ENCODE data around the gene ANKRD24. TPM values are rescaled to one million over a fixed set of nuclear protein-coding genes. Genes with fewer than 3 reads are reported as not detected.

The ANKRD24 gene
- total and polyA plus RNA-seq, 2 of the 13 experiments (the other 11 are each of a cell fraction or from before 2014, with no cell fraction given), result 0.13 to 0.24 TPM

DNA sequence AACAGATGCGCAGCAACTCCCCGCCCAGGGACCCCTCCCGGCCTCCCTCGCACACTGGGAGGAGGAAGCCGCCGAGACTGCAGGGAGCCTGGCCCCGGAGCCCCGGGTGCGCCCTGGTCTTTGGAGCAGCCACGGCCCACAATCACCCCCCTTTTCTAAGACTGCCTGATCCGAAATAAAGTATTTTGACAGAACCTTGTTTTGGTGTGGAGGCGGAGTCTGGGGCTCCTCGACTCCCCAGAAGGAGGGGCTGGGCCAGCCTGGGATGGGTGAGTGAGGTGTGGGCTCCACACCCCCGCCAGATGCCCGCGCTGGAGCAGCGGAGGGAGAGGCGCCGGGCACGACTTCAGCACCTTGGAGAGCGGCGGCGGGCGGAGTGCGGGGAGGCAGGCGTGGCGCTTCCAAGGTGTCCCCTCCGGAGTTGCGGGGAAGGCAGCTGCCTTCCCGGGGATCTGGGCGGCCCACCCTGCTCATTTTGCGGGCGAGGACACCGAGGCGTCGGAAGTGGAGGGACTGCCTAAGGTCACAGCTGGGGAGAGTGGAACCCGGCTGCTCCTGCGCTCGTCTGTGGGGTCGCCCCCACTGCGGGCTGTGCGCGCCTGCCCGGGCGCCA is 9.5 kb upstream of the ANKRD24 start (continued):
- TF ChIP-seq CREBL2 (CRISPR knock-in tag; IDR thresholded peaks at IDR 0.05; ENCODE audit: borderline replicate concordance) (no peak), HOXA9 (CRISPR knock-in tag; IDR thresholded peaks at IDR 0.05; ENCODE audit: borderline replicate concordance) (no peak), ZNF564 (CRISPR knock-in tag; IDR thresholded peaks at IDR 0.05) (0 out of 2 replicates have a peak, but pooled peaks have one; percentile 56), ZFP36L1 (CRISPR knock-in tag; IDR thresholded peaks at IDR 0.05) (no peak), ZNF468 (CRISPR knock-in tag; IDR thresholded peaks at IDR 0.05) (no peak), ZNF501 (CRISPR knock-in tag; IDR thresholded peaks at IDR 0.05) (peak; percentile 54; the same call in 1 of the 2 replicates), FOXO1 (CRISPR knock-in tag; IDR thresholded peaks at IDR 0.05) (0 out of 2 replicates have a peak, but pooled peaks have one; percentile 39), ZNF407 (CRISPR knock-in tag; IDR thresholded peaks at IDR 0.05; ENCODE audit: not compliant biosample characterization) (no peak), KDM1A (CRISPR knock-in tag; IDR thresholded peaks at IDR 0.05) (no peak), CHD2 (IDR thresholded peaks at IDR 0.05; ENCODE audit: low read depth, low read length) (no peak), CSRNP1 (CRISPR knock-in tag; IDR thresholded peaks at IDR 0.05) (no peak), AGO1 (IDR thresholded peaks at IDR 0.05; ENCODE audit: low read depth, low read length, poor library complexity, severe bottlenecking) (peak; percentile 58), PHF5A (CRISPR knock-in tag; IDR thresholded peaks at IDR 0.05; ENCODE audit: low read depth, unreplicated experiment) (no peak)
- TF ChIP-seq, protein P1, sequence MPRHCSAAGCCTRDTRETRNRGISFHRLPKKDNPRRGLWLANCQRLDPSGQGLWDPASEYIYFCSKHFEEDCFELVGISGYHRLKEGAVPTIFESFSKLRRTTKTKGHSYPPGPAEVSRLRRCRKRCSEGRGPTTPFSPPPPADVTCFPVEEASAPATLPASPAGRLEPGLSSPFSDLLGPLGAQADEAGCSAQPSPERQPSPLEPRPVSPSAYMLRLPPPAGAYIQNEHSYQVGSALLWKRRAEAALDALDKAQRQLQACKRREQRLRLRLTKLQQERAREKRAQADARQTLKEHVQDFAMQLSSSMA (CRISPR knock-in tag; IDR thresholded peaks at IDR 0.05), result no peak
